Measurements from ENCODE around the gene TXNDC8. TPM values are rescaled to one million over a fixed set of nuclear protein-coding genes. Genes with fewer than 3 reads are reported as not detected.

TXNDC8 gene
- total RNA-seq, 1 donor from 2014 or later = not detected

- peaks cover 4% of the 10 kb centered on the region for H3K36me3 Mint-ChIP-seq
- DNase-seq (ENCODE audit: extremely low spot score, unreplicated experiment) = no peak
- H3K4me3 Mint-ChIP-seq = peak overlapping the region; percentile 97
- no peaks in the 10 kb centered on the region for H3K9me3 Mint-ChIP-seq
- TF ChIP-seq, protein P1, sequence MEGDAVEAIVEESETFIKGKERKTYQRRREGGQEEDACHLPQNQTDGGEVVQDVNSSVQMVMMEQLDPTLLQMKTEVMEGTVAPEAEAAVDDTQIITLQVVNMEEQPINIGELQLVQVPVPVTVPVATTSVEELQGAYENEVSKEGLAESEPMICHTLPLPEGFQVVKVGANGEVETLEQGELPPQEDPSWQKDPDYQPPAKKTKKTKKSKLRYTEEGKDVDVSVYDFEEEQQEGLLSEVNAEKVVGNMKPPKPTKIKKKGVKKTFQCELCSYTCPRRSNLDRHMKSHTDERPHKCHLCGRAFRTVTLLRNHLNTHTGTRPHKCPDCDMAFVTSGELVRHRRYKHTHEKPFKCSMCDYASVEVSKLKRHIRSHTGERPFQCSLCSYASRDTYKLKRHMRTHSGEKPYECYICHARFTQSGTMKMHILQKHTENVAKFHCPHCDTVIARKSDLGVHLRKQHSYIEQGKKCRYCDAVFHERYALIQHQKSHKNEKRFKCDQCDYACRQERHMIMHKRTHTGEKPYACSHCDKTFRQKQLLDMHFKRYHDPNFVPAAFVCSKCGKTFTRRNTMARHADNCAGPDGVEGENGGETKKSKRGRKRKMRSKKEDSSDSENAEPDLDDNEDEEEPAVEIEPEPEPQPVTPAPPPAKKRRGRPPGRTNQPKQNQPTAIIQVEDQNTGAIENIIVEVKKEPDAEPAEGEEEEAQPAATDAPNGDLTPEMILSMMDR (conservative IDR thresholded peaks at IDR 0.05) = no peak
- H3K4me1 Mint-ChIP-seq (ENCODE audit: unreplicated experiment) = peaks cover 40% of the 10 kb centered on the region
- peaks cover 4% of the 10 kb centered on the region for H3K27me3 Mint-ChIP-seq
- H3K27ac Mint-ChIP-seq = peak overlapping the region; percentile 93
Observed at GRCh38 chr9:110257097-110257841, 80.4 kb downstream of the TXNDC8 start.

DNA sequence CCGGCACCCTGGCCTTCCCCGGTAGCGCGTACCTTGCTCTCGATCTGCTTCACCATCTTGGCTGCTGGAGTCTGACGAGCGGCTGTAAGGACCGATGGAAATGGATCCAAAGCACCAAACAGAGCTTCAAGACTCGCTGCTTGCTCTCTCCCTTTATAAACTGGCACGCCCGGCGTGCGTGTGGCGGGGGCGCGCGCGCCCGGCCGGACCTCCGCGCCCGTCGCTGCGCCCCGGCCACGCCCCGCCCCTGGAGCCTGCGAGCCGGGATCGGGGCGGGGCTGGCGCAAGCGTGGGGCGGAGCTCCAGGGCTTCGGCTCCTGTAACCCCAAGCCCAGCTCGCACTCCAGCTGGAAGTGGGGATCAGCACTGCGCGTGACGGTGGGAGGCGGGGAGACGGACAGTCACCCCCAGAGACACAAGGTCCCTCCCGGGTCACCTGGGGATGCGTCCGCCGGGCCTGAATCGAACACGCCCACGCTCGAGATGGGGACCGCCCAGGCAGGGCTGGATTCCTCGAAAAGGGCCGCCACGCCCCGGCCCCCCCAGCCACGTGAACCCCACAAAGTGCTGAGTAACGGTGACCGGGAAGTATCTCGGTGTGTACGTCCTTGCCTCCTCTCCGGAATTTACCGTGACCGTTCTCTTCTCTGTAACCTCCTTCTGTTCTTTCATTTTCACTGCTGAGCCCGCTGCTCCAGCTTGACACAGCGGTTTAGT is 81.1 kb downstream of the TXNDC8 start, which contains the start of gene TXN:
TXN (minus strand) TSS at position 128 of the 717 bp plus-strand sequence; CDS start at position 56, 72 bp downstream.
- peak; percentile 87 for DNase-seq (ENCODE audit: extremely low spot score, unreplicated experiment)
- H3K4me3 Mint-ChIP-seq = peak within 1 kb of the TSS; percentile 97
- peaks cover 4% of the 10 kb centered on the region for H3K27me3 Mint-ChIP-seq
- peak within 1 kb of the TSS; percentile 93 for H3K27ac Mint-ChIP-seq
- H3K36me3 Mint-ChIP-seq = peaks cover 4% of the 10 kb centered on the region
- TF ChIP-seq, protein P1 (conservative IDR thresholded peaks at IDR 0.05) = no peak
- H3K4me1 Mint-ChIP-seq (ENCODE audit: unreplicated experiment) = peaks cover 40% of the 10 kb centered on the region
- H3K9me3 Mint-ChIP-seq = no peaks in the 10 kb centered on the region

DNA sequence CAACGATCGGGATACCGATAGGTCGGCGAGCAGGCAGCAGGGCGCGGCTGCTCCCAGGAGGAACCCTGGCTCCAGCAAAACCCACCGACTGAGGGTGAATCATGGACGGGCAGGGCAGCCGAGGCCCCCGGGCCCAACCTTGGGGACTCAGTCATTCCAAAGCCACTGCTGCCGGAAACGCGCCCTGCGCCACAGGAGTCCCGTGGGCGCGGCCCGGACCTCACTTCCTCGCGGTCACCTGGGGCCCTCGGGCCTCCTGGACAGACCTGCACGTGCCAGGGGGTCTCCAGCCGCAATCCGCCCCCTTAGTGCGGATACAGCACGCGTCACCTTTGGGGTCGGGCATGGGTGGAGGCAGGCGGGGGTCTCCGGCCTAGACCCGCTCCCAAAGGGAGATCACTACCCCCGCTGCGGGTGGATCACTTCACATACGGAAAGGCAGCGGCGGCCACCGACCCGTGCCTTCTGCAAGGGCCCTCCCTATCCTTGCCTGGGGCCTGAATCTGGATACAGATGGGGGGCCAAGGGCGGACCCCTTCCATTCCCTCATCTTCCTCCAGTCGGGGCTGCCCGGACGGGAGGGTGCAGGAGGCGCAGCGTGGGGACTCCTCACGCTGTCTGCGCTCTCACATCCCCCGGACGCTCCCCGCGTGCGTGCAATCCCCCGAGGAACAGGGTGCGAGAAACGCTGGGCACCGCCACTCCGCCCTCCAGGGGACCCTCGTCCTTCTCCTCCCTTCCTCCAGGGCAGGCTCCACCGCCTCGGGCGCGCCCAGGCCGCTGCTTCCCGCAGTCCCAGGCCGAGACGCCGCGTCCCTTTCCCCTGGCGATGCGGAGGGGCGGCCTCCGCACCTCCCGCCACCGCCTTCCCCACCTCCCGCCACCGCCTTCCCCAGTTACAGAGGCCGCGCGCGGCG is 81.9 kb downstream of the TXNDC8 start:
- peaks cover 4% of the 10 kb centered on the region for H3K36me3 Mint-ChIP-seq
- H3K4me3 Mint-ChIP-seq = peak overlapping the region; percentile 97
- H3K27ac Mint-ChIP-seq = peak overlapping the region; percentile 93
- H3K27me3 Mint-ChIP-seq = peaks cover 4% of the 10 kb centered on the region
- H3K9me3 Mint-ChIP-seq = no peaks in the 10 kb centered on the region
- TF ChIP-seq, protein P1 (conservative IDR thresholded peaks at IDR 0.05) = no peak
- peaks cover 36% of the 10 kb centered on the region for H3K4me1 Mint-ChIP-seq (ENCODE audit: unreplicated experiment)
- peak; percentile 72 for DNase-seq (ENCODE audit: extremely low spot score, unreplicated experiment)

DNA sequence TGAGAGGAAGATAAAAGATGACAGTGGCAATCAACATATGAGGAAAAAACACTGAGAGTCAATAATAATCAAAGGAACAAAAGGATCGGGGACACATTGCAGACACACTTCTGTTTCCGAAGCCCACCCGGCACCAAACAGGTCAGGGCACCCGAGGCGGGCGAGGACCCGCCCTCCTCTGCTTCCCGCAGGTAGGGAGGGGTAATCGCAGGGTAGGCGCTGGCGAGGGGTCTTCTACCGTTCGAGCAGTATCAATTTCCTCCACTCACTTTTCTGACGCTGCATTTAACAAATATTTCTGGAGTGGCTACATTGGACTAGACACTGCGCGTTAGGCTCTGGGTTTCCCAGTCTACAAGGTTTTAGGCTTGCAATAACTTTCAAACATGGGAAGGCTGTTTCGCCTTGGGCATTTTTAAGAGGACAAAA is 82.6 kb downstream of the TXNDC8 start:
- Mint-ChIP-seq H3K36me3 (peaks cover 8% of the 10 kb centered on the region), H3K27ac (peak overlapping the region; percentile 84), H3K4me1 (ENCODE audit: unreplicated experiment) (peaks cover 36% of the 10 kb centered on the region), H3K9me3 (no peaks in the 10 kb centered on the region), H3K4me3 (peak overlapping the region; percentile 97), H3K27me3 (peaks cover 4% of the 10 kb centered on the region)
- TF ChIP-seq, protein P1 (conservative IDR thresholded peaks at IDR 0.05) = no peak
- no peak for DNase-seq (ENCODE audit: extremely low spot score, unreplicated experiment)

GRCh38 chr9:110254500-110254899 is 83.2 kb downstream of the TXNDC8 start:
- no peak for DNase-seq (ENCODE audit: extremely low spot score, unreplicated experiment)
- peaks cover 4% of the 10 kb centered on the region for H3K27me3 Mint-ChIP-seq
- peak overlapping the region; percentile 97 for H3K4me3 Mint-ChIP-seq
- TF ChIP-seq, protein P1 (conservative IDR thresholded peaks at IDR 0.05) = no peak
- H3K36me3 Mint-ChIP-seq = peaks cover 8% of the 10 kb centered on the region
- H3K27ac Mint-ChIP-seq = peak overlapping the region; percentile 84
- no peaks in the 10 kb centered on the region for H3K9me3 Mint-ChIP-seq
- H3K4me1 Mint-ChIP-seq (ENCODE audit: unreplicated experiment) = peaks cover 36% of the 10 kb centered on the region
